Hypothalamus (tissue), 51 donors: ENCODE data around the gene SNAP25.
A peak's percentile ranks its signal among the peaks of the same experiment; 100 is the strongest.

ENCODE experiments used
- DNase-seq, 51 donors: peaks; one replicate each; lab custom pipeline; 2025; lab: John Stamatoyannopoulos, UW

Gene SNAP25

DNA sequence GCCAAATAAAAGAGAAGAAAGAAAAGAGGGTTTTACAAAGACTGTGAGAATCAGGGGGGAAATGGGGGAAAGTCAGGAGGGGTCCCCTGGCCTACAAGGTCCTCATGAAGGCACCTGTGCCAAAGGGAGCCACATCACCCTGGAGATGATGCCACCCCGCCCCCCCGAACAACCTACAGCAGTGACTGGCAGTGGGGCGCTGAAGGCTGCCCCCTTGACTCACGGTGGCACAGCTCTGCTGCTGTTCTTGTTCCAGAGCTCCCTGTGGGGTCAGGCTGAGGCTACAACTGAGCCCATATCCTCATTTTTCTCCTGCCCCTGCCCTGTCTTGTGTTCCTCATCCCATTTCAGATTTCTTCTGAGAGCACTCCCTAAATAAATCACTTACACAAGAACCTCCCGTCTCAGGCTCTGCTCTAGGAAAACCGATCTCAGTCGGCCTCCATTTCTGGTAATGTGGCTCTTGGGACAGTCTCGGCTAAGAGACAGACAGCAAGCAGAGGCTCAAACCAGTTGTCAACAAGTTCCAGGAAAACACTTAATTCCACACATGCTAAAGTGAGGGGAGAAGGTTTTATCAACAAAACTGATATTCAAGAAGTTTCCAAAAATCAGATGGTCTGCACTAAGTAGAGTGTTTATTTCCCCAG is 105.7 kb downstream of the SNAP25 start:
- DNase-seq = no peak

DNA sequence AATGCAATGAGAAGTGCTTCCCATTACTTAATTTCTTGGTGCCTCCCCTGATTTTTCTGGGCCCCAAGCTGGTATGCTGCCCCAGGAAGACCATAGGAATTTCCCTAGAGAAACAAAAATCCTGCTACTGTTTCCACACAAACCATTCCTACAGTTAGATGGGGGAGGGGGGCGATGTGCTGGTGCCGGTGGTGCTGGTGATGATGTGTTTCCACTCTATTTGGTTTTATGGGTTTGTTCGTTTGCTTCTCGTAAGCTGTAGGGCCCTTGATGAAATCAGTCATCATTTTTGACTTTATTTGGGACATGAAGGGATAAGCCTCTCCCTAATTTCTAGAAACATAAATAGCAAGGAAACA is 110.2 kb downstream of the SNAP25 start:
- DNase-seq = no peak

DNA sequence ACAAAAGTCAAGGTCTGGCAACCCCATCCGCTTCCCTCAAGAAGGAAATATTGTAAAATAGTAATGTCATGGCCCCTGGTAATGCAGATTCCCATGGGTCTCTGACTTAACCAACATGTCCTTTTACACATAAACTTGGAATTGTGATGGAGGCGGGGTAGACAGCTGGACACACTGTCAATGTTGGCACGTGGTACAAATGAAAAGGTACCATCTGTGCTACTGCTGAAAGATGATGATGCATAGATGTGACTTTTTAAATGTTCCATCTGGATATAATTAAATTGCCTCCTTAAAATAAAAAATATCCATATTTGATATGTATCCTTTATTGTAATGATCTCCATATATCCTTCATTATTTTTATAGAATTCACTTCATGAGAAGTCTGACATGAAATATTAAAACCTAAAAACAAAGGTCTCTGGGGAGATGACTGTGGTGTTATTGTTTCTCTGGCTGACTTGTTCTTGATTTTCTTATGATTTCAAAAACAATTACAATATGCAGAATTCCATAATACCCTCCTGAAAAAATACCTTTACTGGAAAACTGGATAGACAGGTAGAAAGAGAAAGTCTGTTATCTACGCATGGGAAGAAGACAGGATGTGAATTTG is 110.9 kb downstream of the SNAP25 start:
- DNase-seq = no peak

GRCh38 chr20:10330071-10330470 is 111.4 kb downstream of the SNAP25 start:
- peak in 1 of 51 donors; percentile 51 for DNase-seq

GRCh38 chr20:10332656-10333415 is 114.2 kb downstream of the SNAP25 start:
- DNase-seq = no peak

DNA sequence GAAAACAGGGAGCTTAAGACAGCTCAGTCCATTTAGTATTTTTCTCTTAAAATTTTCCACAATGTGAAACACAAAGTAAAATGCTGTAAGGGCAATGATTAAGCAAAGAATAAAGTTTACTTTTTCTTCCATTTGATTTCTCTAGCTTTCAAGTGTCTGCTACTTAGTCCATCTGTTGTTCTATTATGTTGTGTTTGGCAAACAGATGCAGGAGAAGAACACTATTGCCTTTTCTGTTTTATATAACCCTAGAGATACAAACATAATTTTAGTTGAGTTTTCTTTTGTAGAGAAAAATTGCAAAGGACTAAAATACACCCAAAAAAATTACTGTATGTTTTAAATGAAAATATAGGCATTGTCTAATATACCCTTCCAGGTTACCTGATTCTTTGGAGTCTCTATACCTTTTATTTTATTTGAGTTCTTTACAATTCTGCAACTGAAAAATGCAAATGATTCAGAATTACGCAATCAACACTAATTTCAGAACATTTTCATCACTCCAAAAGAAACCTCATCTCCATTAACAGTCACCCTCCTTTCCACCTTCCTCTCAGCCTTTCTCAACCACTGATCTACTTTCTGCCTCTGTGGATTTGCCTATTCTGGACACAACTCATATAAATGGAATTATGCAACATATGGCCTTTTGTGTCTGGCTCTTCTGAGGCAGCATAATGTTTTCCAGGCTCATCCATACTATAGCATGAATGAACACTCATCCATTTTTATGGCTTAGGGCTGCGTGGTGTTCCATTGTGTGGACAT is 118.5 kb downstream of the SNAP25 start:
- DNase-seq = no peak

DNA sequence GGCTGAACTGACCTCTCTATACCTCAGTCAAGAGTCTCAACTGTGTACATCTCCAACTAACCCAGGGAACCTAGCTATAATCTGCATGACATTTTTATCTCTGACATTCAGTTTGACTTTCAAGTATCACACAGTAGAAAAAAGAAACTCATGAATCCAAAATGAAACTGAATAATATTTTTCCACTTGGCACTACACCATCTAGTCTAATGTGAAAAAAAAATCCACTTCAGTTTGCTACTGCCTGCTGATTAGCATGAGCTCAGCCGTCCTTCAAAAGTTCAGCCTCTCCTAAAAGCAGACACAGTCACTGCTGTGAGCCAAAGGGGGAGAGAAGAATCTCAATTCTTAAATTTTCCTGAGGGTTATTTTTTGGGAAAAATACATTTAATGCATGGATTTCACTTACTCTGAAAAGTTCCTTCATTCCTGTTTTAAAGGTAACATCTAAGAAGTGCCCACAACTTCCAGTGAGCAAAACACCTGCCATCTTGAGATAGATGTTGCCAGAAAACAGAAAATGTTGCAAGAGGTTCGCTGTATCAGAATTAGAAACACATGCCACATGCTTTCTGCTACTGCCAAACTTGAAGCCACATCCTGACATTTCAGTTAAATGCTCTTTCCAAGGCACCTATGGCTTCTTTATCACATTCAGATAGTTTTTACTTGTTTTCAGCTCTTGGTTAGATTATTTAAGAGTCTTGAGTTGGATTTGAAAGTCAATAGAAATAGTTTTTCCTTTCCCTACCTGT is 120.0 kb downstream of the SNAP25 start:
- no peak for DNase-seq

- no peak for DNase-seq
Measured at GRCh38 chr20:10339609-10340008, 121.0 kb downstream of the SNAP25 start.

GRCh38 chr20:10342152-10342551 is 123.5 kb downstream of the SNAP25 start:
- DNase-seq = no peak

- DNase-seq = no peak
Measured at GRCh38 chr20:10344953-10345352, 126.3 kb downstream of the SNAP25 start.

DNA sequence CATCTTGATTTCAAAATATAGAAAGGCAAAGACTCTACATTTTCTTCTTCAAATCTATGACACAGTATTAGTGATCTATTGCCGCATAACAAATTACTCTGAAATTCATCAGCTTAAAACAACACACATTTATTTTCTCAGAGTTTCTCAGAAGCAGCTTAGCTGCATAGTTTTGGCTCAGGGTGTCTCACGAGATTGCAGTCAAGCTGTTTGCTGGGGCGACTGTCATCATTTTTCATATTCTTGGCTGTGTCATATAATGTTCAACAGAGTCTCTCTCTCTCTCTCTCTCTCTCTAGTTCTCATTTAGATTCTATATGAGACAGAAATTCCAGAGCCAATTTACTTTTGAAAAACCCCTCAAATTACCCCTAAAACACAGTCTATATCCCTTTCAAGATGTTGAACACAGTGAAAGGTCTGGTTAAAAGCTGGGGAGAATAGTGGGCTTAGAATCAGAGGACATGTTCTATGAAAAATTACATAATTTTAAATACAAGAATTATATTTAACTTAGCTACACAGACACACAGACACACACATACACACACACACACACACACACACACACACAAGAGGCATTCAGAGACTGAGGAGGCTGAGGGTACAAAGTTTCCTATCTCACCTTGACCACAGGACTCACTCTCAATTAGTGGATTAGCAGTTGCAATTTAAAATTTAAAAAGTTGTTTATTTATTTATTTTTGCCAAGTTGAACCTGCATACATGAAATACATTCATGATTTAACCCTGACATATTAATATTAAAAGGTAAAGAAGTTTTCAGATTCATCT is 128.7 kb downstream of the SNAP25 start:
- DNase-seq = no peak

DNA sequence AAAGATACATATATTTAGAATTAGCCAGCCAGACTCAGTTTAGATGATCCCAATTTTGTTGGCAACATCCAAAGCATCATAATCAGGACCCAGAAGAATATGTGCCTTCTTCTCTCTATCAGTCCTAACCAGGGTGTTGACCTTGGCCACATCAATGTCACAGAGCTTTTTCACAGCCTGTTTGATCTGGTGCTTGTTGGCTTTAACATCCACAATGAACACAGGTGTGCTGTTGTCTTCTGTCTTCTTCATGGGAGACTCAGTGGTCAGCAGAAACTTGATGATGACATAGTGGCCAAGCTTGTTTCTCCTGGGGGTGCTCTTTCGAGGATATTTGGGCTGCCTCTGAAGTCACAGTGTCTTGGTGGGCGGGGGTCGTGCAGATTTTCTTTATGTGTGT is 130.5 kb downstream of the SNAP25 start:
- no peak for DNase-seq

DNA sequence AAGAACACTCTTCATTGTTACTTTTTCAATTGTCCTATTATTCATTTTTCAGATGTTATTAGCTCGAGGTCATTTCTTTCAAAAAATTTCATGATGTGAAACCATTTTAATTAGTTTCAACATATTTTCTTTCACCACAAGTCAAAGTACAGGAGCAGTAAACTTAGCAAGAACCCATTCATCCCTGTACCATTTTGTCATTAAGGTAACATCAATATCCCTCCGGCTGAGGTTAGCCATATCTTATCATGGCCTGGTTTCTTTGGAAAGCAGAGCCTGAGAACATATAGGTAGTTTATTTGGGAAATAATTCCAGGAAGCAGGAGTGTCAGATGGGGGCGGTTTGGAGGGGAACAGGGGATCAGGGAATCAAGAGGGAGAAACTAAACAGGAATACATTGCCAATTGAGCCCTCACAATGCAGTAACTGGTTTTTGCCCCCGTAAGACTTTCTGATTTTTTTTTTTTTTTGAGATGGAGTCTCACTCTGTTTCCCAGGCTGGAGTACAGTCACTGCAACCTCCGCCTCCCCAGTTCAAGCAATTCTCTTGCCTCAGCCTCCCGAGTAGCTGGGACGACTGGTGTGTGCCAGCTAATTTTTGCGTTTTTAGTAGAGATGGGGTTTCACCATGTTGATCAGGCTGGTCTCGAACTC is 131.7 kb downstream of the SNAP25 start:
- no peak for DNase-seq

DNA sequence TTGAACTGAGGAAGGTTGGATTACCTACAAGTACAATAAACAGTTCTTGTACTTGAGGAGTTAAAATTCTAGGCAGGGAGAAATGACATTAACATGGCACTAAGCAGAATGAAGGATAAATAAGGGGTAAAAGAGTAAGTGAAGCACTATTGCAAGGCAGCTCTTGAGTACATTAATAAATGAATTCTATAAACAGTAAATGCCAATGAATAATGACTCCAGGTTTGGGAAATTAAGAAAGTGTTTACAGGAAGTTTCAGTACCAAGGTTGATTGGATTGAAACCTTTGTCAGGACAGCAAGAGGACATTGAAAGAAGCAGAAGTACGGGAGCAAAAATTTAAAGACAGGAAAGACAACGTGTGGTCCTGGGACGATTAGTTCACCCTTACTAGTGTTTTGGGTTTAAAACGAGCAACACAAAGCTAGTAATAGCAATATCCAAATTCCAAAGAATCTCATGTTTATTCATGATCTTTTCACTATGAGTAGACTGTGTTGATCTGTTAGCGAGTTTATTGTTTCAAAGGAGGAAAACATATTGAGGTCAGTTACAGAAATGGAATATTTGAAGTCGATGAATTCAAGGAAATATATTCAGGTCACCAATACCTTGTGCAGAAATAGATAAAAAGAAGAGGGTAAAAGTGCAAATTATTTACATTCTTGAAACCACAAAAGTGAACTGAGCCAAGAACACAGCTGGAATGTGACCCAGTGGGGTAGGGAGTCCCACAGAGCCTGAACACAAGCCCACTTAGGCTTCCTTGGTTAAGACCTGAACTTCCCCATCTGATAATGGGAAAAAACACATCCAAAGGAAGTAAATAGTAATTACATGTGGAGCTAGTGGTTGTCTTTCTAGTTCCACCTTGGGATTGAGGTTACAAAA is 134.5 kb downstream of the SNAP25 start:
- no peak for DNase-seq

DNA sequence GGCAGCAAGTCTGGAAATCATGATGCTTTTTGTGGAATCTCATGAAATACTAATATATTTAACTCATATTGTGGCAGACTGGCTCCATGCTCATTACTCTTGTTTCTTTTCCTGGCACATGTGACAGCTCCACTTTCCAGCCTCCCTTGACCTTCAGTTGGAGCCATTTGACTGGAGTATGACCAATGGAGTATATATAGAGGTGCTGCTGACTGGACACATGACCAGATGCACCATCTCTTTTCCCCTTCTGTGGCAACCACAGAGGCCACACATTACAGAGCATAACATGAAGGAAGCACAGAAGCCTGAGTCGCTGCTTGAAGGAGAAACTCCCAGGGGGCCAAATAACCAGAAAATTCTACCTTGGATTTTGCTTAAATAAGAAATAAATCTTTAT is 138.0 kb downstream of the SNAP25 start:
- no peak for DNase-seq
